GM23248 (cell line): Measurements from ENCODE around the gene PTPRA.

Experiments used
- EZH2 ChIP-seq: fragments of 200-600 bp; sonication (generic); IDR thresholded peaks from 2 replicates; pipeline ENCODE4 v1.6.1; 2018; ENCODE audit warnings: antibody characterized with exemption, mild to moderate bottlenecking; ENCODE audit not compliant: insufficient read depth, poor library complexity, severe bottlenecking
- EZH2phosphoT487 ChIP-seq: fragments of 200-600 bp; sonication (generic); IDR thresholded peaks from 2 replicates; pipeline ENCODE4 v1.6.1; 2018; ENCODE audit warnings: antibody characterized with exemption, moderate library complexity, mild to moderate bottlenecking, low read depth; ENCODE audit not compliant: insufficient read depth

DNA sequence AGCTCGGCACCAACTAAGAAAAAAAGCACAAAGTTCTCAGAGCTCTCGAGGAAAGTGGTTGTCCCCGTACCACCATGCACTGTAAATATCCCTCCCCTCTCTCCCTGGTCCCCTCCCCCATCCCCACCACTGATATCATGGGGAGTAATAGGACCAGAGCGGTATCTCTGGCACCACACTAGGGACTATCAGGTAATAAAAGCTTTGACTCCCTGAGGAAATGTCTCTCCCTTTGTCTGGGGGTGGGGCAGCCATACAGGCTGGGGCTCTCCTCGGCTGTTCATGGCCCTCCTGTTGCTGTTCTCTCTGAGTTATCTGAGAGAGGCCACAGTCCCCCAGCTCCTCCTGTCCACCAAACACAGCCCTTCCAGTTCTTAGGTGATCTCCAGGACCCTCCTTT is 165.2 kb downstream of the PTPRA start:
- TF ChIP-seq EZH2 (no peak), EZH2phosphoT487 (no peak)
